NCI-H1436 (cell line): ENCODE data around the gene ADAMTSL1.

Experiments used
- DNase-seq: peaks from one replicate; lab custom pipeline; 2025; lab: John Stamatoyannopoulos, UW

ADAMTSL1 gene

GRCh38 chr9:18665947-18666346, 192.0 kb downstream of the ADAMTSL1 start:
- DNase-seq, result no peak

- no peak for DNase-seq
These were observed 192.4 kb downstream of the ADAMTSL1 start for GRCh38 chr9:18666348-18666747.

GRCh38 chr9:18666986-18667772, 193.2 kb downstream of the ADAMTSL1 start:
- no peak for DNase-seq

DNA sequence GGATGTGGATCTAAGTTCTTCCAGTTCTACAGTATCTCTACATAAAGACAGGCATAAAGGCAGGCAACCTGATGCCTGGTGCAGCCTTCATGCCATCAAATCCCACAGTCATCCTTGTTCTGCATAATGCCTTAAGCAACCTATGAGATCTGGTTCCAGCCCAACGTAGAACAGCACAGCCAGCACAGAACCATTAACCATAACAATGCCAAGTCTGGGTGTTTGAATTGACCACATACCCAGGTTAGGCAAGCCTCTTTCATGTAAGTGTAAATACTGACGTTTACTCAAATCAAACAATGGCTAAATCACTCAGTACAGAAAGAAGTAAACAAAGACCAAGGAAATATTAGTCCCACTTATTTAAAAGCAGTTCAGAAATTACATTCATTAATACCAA, 195.0 kb downstream of the ADAMTSL1 start:
- no peak for DNase-seq

- DNase-seq, result no peak
These were observed 198.8 kb downstream of the ADAMTSL1 start for GRCh38 chr9:18672706-18673105.

- no peak for DNase-seq
These were observed 199.2 kb downstream of the ADAMTSL1 start for GRCh38 chr9:18673179-18673578.

DNA sequence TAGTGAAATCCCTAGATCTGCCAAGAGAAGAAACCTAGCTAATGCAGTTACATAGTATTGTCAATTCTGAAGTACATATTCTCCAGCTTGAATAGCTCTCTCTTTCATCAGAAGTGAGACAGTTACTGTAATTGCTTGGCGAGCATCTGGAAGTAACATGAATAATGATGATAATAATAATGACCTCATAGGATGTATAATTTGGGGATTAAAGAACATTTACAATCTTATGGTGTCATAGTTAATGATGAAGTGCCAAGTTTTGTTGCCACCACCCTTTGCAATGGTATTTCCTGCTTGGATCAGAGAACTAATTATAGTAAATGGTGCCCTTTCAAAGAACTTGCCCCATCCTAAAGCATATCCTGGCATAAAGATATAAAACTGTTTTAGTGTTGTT, 201.4 kb downstream of the ADAMTSL1 start:
- no peak for DNase-seq

GRCh38 chr9:18675973-18676372, 202.0 kb downstream of the ADAMTSL1 start:
- DNase-seq, result peak; percentile 13

DNA sequence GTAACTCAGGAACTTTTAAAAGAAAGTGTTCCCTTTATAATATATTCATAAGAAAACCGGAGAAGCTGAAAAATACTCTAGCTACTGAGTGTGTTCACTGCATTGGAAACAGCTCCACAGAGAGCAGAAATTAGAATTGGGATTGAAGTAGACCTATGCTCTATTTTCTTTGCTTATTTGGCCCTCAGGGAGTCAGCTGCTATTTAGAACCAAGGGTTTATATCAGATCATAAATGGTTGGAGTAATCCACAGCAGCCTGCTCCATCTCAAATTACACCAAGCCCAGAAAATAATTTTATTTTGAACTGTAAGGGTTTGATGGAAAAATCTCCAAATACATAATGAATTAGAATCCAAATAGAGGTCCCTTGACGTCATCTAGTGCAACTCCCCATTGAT, 202.6 kb downstream of the ADAMTSL1 start:
- DNase-seq, result no peak

GRCh38 chr9:18678821-18679590, 205.1 kb downstream of the ADAMTSL1 start:
- no peak for DNase-seq

DNA sequence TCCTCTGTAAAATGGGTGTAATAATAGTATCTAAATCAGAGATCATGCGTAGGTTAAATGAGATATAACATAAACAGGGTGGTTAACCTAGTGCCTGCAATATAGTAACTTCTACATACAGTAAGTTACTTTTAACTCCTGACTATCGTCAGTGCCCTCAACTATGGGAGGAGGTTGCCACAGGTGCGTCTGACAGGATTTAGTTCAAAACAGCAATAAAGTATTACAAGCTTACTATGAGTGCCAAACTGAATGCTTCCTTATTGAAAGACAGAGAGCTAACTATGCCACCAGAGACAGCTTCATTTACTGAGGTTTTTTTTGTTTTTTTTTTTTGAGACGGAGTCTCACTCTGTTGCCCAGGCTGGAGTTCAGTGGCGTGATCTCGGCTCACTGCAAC, 209.0 kb downstream of the ADAMTSL1 start:
- no peak for DNase-seq

- DNase-seq, result no peak
These were observed 209.4 kb downstream of the ADAMTSL1 start for GRCh38 chr9:18683312-18683711.

DNA sequence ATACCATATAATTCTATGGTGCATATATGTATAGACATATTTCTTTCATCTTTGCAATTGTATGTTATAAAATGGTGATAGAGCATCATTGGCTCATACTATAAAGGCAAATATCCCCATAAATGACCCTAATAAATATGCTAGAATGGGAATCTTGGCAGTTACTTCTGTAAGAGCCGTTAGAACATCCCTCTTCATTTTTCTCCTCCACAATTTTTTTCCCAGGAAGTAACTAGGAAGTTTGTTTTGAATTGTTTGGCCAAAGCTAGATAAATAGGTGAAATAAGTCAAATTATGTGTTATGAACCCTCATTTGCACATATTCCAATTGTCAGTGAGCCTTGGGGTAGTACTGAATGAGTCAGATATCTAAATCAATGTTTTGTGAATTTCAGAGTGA, 209.9 kb downstream of the ADAMTSL1 start:
- no peak for DNase-seq

DNA sequence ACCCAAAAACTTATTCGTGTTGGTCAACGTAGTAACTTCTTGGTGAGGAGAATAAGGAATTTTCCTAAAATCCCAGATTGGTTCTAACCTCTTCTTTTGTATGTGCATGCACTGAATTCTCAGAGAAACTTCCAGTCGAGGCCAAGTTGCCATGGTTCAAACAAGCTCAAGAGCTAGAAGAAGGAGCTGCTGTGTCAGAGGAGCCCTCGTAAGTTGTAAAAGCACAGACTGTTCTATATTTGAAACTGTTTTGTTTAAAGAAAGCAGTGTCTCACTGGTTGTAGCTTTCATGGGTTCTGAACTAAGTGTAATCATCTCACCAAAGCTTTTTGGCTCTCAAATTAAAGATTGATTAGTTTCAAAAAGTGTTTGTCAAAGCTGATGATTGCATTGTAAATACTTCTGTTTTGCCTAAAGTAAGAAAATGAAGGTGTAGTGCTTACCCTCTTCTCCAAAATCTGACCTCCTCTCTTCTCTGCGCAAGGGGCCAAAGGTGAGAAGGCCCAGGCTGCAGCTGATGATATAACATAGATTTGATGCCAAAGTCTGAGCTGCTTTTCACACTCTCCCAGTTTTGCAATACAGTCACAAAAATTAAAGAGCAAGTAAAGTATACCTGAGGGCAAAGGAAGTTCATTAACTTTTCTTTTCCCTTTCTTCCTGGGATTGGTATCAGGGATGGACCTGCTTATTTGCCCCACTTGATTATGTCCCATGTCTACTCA, 210.8 kb downstream of the ADAMTSL1 start:
- no peak for DNase-seq

DNA sequence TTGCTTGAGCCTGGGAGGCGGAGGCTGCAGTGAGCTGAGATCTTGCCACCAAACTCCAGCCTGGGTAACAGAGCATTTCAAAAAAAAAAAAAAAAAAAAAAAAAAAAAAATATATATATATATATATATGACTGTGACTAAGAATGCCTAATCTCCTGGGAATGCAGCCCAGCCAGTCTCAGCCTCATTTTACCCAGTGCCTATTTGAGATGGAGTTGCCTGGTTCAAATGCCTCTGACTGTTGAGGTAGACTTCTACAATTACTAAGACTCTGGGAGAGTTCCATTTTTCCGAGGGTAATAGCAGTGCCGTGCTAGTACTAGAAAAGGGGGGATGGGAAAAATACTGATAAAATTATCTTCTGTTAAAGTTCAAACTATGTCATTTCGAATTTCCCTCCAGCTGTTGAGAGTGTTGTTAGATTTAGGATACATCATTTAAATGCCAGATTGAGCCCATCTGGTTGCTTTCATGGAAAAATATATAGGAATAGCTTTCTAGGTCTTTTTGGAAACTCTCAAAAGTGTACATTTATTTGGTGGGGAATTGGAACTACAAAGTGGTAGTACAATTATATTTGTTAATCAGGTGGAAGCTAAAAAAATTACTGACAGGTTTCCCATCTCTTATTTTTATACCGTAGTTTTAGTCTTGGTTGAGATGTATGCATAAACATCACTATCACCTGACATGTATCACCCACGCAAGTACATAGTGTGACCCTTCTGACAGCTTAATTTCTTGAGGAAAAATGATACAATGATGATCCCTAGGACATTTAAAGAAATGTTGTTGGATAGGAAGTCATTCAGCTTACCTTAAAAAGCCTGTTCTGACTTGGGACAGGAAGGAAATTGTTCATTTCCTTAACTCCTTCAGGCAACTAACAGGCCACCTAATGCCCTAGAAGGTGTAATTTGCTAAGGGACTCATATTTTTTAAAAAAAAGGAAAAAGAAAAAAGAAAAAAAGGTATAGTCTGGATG, 214.9 kb downstream of the ADAMTSL1 start:
- DNase-seq, result no peak

DNA sequence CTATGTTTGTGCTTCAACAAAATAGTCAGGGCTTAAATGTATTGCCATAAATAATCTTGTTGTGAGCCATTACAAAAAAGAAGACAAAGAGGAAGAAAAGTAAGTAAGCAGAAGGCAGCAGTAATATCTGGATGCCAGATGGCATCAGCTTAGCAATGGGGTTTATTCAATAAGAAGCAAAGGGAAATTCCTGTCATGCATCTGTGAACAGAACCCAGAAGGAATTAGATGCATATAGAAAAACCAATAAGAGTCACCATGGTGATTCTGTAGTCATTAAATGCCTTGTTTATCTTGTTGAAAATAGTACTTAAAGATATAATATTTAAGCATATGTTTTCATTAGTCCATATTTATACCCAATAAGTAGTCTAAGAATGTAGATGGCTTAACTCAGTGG, 216.0 kb downstream of the ADAMTSL1 start:
- no peak for DNase-seq

DNA sequence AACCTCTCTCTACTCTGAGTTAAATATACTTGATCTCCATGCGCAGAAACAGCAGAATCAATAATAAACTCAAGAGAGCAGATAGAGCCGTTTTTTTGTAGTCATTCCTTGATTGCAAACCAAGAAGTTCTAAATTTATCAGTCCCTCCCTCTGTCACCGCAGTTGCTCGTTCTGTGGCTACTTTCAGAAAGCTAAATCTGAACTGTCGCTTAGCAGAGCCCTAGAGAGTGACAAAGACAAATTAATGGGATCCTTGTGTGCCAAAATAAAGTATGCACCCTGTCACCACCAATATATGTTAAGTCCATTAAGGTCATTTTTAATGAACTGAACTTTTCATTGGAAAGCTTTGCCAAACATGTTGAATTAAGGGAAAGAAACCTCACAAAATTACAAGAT, 218.3 kb downstream of the ADAMTSL1 start:
- no peak for DNase-seq

DNA sequence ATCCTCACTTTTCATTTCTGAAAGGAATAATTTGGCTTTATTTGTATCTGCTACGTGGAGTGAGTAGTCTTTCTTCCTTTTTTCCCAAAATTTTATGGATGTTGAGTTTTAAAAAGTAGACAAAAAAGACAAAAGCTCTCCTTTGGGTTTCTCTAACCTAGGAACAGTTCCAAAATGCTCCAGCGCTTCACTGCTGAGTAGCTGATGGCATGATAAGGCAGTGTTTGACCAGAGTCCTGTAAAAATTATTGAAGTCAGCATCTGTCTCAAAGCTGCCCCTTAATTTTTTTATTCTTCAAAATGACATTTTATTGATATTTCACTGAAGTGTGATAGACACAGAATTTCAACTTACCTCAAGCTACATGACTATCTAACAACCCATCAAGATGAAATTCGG, 219.0 kb downstream of the ADAMTSL1 start:
- no peak for DNase-seq

DNA sequence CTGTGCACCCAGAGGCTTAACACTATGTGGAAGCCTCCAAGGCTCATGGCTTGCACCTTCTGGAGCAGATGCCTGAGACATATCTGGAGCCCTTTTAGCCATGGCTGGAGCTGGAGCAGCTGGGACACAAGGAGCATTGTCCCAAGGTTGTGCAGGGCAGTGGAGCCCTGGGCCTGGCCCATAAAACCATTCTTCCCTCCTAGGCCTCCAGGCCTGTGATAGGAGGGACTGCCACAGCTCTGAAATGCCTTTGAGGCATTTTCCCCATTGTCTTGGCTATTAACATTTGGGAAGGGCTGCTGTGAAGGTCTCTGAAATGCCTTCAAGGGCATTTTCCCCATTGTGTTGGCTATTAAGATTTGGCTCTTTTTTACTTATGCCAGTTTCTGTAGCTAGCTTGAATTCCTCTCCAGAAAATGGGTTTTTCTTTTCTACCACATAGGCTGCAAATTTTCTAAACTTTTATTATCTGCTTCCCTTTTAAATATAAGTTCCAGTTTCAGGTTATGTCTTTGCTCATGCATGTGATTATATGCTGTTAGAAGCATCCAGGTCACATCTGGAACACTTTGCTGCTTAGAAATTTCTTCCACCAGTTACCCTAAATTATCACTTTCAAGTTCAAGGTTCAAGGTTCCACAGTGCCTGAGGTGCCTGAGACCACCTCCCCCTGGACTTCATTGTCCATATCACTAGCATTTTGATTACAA, 221.2 kb downstream of the ADAMTSL1 start:
- no peak for DNase-seq

- DNase-seq, result no peak
These were observed 225.0 kb downstream of the ADAMTSL1 start for GRCh38 chr9:18698992-18699391.

- no peak for DNase-seq
These were observed 225.8 kb downstream of the ADAMTSL1 start for GRCh38 chr9:18699764-18700163.
